Fibroblast of lung (primary cell): ENCODE data around the gene GRWD1. TPM values are rescaled to one million over a fixed set of nuclear protein-coding genes. Genes with fewer than 3 reads are reported as not detected.

ENCODE experiments used
- DNase-seq, 2 donors: peaks; one replicate each; pipeline versions ENCODE4 v3.0.0 to v3.0.0-alpha.2; 2010; ENCODE audit warnings: low read depth in 2 of 2
- H2AFZ ChIP-seq: 2 replicates; pipeline ENCODE4 v1.5.1; 2012; ENCODE audit warnings: low read length, control low read depth, inconsistent platforms
- H3K27ac ChIP-seq: 2 replicates; pipeline ENCODE4 v1.5.1; 2011; ENCODE audit warnings: low read length, control low read depth; ENCODE audit not compliant: insufficient read depth
- H3K27me3 ChIP-seq: 2 replicates; pipeline ENCODE4 v1.5.1; 2011; ENCODE audit warnings: mild to moderate bottlenecking, low read length; ENCODE audit not compliant: control insufficient read depth, insufficient read depth
- H3K36me3 ChIP-seq: 2 replicates; pipeline ENCODE4 v1.5.1; 2011; ENCODE audit warnings: low read length; ENCODE audit not compliant: control insufficient read depth, insufficient read depth
- H3K4me1 ChIP-seq: 2 replicates; pipeline ENCODE4 v1.5.1; 2011; ENCODE audit warnings: low read length; ENCODE audit not compliant: control insufficient read depth, insufficient read depth; ENCODE audit errors: extremely low read depth
- H3K4me2 ChIP-seq: 2 replicates; pipeline ENCODE4 v1.5.1; 2011; ENCODE audit warnings: low read length, control low read depth; ENCODE audit not compliant: insufficient read depth; ENCODE audit errors: extremely low read depth
- H3K4me3 ChIP-seq, 4 experiments: fragments of 200-600 bp in 1 of 4; sonication (generic) in 1 of 4; replicated peaks in 1 of 4; 2 replicates each; pipeline ENCODE4 v1.5.1; 2011 to 2016; ENCODE audit warnings: low read length in 4 of 4, low read depth in 3 of 4, mild to moderate bottlenecking in 3 of 4, control low read depth in 2 of 4, inconsistent platforms in 1 of 4, mixed read lengths in 1 of 4; ENCODE audit not compliant: insufficient read depth in 1 of 4; ENCODE audit errors: control extremely low read depth in 1 of 4
- H3K79me2 ChIP-seq: 2 replicates; pipeline ENCODE4 v1.5.1; 2012; ENCODE audit warnings: mild to moderate bottlenecking, low read length, inconsistent platforms; ENCODE audit not compliant: control insufficient read depth, insufficient read depth
- H3K9ac ChIP-seq: 2 replicates; pipeline ENCODE4 v1.5.1; 2011; ENCODE audit warnings: mild to moderate bottlenecking, low read length, control low read depth; ENCODE audit not compliant: insufficient read depth
- H3K9me3 ChIP-seq: 2 replicates; pipeline ENCODE4 v1.5.1; 2012; ENCODE audit warnings: low read depth, low read length; ENCODE audit not compliant: control insufficient read depth, insufficient read depth
- H4K20me1 ChIP-seq: 2 replicates; pipeline ENCODE4 v1.5.1; 2011; ENCODE audit warnings: low read length; ENCODE audit not compliant: control insufficient read depth, insufficient read depth; ENCODE audit errors: extremely low read depth
- EZH2 ChIP-seq: IDR thresholded peaks from 2 replicates; pipeline ENCODE4 v1.5.1; 2012; ENCODE audit warnings: low read length, control low read depth, mild to moderate bottlenecking; ENCODE audit errors: missing control alignments
- polyA plus RNA-seq, 2 donors: library from polyadenylated mRNA; depleted of rRNA in 1 of 2; stranded (reverse) in 1 of 2; unstranded in 1 of 2; fragments of >200 nt; gene quantifications; 2 replicates each; pipeline ENCODE4 v1.2.1, GENCODE V29; 2011 to 2012; ENCODE audit warnings: missing spikeins in 1 of 2
- total RNA-seq: library from RNA; depleted of rRNA; stranded (reverse); fragments of >200 nt; gene quantifications from 2 replicates; pipeline ENCODE4 v1.2.1, GENCODE V29; 2014
- TF ChIP-seq, protein P1 (sequence below), 2 donors: IDR thresholded peaks in 1 of 2; conservative IDR thresholded peaks in 1 of 2; 1 replicate in 1 of 2; 2 replicates in 1 of 2; pipeline ENCODE4 v1.5.1; 2011 to 2012; ENCODE audit warnings: low read length in 2 of 2, control low read depth in 1 of 2, inconsistent platforms in 1 of 2, low read depth in 1 of 2, mild to moderate bottlenecking in 1 of 2

GRWD1 gene
- total and polyA plus RNA-seq, 2 donors (not counting 1 experiment from before 2014, with no cell fraction given), result 9.1 to 14.7 TPM

DNA sequence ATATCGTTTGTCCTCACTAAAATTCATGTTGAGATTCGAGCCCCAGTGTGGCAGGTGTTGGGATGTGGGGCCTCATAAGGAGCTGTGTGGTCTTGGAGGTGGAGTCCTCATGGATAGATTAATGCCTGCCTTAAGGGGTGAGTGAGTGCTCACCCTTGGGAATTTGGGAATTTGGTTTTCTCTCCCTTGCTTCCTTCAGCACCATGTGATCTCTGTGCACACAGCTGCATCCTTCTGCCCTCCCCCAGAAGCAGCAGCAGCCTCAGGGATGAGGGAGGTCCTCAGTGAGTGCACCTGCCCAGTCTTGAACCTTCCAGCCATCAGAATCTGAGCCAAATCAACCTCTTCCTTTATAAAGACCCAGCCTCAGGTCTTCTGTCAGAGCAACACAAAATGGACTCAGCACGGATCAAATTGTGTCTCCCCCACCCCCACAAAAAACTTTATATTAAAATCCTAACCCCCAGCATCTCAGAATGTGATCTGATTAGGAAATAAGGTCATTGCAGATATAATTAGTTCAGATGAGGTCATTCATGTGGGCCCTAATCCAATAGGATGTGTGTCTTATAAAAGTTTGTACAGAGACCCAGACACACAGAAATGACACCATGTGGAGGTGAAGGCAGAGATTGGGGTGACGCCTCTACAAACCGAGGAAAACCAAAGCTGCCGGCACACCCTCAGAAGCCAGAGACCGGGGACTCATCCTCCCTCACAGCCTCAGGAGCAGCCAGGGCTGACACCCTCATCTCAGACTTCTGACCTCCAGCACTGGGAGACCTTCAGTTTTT is 36.3 kb downstream of the GRWD1 start:
- Histone ChIP-seq H3K36me3 (peaks cover 1% of the 10 kb centered on the region), H3K27me3 (no peaks in the 10 kb centered on the region), H4K20me1 (no peaks in the 10 kb centered on the region), H3K4me1 (peaks cover 24% of the 10 kb centered on the region), H3K27ac (no peak overlapping the region), H2AFZ (no peak overlapping the region), H3K9ac (peak overlapping the region; percentile 7), H3K9me3 (no peaks in the 10 kb centered on the region), H3K4me3 (no peak overlapping the region), H3K4me2 (no peak overlapping the region), H3K79me2 (no peaks in the 10 kb centered on the region)
- no peak for TF ChIP-seq EZH2
- TF ChIP-seq, protein P1, sequence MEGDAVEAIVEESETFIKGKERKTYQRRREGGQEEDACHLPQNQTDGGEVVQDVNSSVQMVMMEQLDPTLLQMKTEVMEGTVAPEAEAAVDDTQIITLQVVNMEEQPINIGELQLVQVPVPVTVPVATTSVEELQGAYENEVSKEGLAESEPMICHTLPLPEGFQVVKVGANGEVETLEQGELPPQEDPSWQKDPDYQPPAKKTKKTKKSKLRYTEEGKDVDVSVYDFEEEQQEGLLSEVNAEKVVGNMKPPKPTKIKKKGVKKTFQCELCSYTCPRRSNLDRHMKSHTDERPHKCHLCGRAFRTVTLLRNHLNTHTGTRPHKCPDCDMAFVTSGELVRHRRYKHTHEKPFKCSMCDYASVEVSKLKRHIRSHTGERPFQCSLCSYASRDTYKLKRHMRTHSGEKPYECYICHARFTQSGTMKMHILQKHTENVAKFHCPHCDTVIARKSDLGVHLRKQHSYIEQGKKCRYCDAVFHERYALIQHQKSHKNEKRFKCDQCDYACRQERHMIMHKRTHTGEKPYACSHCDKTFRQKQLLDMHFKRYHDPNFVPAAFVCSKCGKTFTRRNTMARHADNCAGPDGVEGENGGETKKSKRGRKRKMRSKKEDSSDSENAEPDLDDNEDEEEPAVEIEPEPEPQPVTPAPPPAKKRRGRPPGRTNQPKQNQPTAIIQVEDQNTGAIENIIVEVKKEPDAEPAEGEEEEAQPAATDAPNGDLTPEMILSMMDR (conservative IDR thresholded peaks at IDR 0.05 in 1 of 2, IDR thresholded peaks at IDR 0.05 in 1 of 2; ENCODE audit: low read depth in 1 of 2, low read length in 2 of 2), result no peak
- DNase-seq, result no peak

DNA sequence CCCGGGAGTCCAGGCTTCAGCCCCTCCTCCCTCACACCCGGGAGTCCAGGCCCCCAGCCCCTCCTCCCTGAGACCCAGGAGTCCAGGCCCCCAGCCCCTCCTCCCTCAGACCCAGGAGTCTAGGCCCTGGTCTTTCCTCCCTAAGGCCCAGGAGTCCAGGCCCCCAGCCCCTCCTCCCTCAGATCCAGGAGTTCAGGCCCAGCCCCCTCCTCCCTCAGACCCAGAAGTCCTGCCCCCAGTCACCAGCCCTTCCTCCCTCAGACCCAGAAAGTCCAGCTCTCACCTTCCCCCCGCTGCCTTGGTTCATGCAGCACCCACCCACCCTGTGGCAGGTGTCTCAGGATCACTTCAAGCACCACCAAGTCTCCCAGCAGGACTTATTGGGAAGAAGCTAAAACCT is 37.5 kb downstream of the GRWD1 start:
- no peak overlapping the region for H3K4me3 ChIP-seq
- no peaks in the 10 kb centered on the region for H3K79me2 ChIP-seq
- H3K4me1 ChIP-seq, result peaks cover 34% of the 10 kb centered on the region
- no peak for DNase-seq
- no peak overlapping the region for H2AFZ ChIP-seq
- H3K36me3 ChIP-seq, result no peaks in the 10 kb centered on the region
- H4K20me1 ChIP-seq, result no peaks in the 10 kb centered on the region
- H3K27me3 ChIP-seq, result no peaks in the 10 kb centered on the region
- H3K9ac ChIP-seq, result no peak overlapping the region
- H3K4me2 ChIP-seq, result no peak overlapping the region
- TF ChIP-seq EZH2, result no peak
- TF ChIP-seq, protein P1 (conservative IDR thresholded peaks at IDR 0.05 in 1 of 2, IDR thresholded peaks at IDR 0.05 in 1 of 2; ENCODE audit: low read depth in 1 of 2, low read length in 2 of 2), result no peak
- H3K27ac ChIP-seq, result no peak overlapping the region
- no peaks in the 10 kb centered on the region for H3K9me3 ChIP-seq

DNA sequence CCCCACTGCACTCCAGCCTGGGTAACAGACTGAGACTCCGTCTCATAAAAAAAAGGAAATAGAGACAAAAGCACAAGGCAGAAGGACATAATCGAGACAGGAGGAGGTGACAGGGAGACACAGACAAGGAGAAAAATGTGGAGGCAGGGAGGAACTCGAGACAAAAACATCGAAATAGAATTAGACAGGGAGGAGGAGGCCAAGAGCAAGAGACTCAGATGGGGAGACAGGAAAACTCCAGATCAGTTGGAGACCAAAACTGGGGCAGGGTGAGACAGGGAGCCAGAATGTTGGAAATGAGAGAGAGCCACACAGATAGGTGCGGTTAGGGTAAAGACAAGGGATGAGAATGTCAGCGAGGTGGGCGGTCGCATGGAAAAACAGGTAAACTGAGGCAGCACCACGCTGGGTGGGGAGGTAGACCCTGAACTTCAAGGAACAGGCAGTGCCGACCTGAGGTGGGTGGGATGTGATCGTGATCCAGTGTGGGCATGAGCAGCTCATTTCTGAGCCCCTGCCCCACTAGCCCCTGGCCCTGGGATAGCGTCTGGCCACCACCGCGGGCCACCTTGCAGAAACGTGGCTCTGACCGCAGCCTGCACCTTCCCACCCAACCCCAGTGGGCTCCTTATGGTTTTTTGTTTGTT is 38.6 kb downstream of the GRWD1 start:
- H3K4me3 ChIP-seq, result no peak overlapping the region
- H3K9ac ChIP-seq, result no peak overlapping the region
- no peak for DNase-seq
- H3K9me3 ChIP-seq, result no peaks in the 10 kb centered on the region
- H3K4me1 ChIP-seq, result peaks cover 36% of the 10 kb centered on the region
- no peak for TF ChIP-seq EZH2
- TF ChIP-seq, protein P1 (conservative IDR thresholded peaks at IDR 0.05 in 1 of 2, IDR thresholded peaks at IDR 0.05 in 1 of 2; ENCODE audit: low read depth in 1 of 2, low read length in 2 of 2), result no peak
- no peaks in the 10 kb centered on the region for H4K20me1 ChIP-seq
- H3K36me3 ChIP-seq, result no peaks in the 10 kb centered on the region
- no peaks in the 10 kb centered on the region for H3K27me3 ChIP-seq
- no peak overlapping the region for H3K27ac ChIP-seq
- no peak overlapping the region for H3K4me2 ChIP-seq
- H2AFZ ChIP-seq, result no peak overlapping the region
- no peaks in the 10 kb centered on the region for H3K79me2 ChIP-seq
